GM18858 (cell line): ENCODE measurements around the gene CUZD1.
"Not testable (repeated sequence)": the region's sequence is repeated elsewhere in the genome, so short reads cannot be mapped to it uniquely, and the experiment has no call there.

Experiments
- ATAC-seq: cut with Tn5 transposase; IDR thresholded peaks from one replicate; pipeline ENCODE4 v1.9.1; 2021; ENCODE audit not compliant: unreplicated experiment

The CUZD1 gene

GRCh38 chr10:122845783-122846332 is at the start of gene CUZD1:
Gene CUZD1 (minus strand): TSS chr10:122845857. CDS start chr10:122845843, 14 bp downstream.
- ATAC-seq = no peak

GRCh38 chr10:122894261-122894944 is 48.7 kb upstream of the CUZD1 start:
- no peak for ATAC-seq

GRCh38 chr10:122884166-122884565 is 38.5 kb upstream of the CUZD1 start:
- no peak for ATAC-seq

GRCh38 chr10:122882766-122883165 is 37.1 kb upstream of the CUZD1 start:
- ATAC-seq = no peak

GRCh38 chr10:122879339-122880273 is 33.9 kb upstream of the CUZD1 start, which contains the start of gene FAM24B:
Gene FAM24B (minus strand): TSS chr10:122879581. CDS start chr10:122850515, 29,066 bp downstream.
- ATAC-seq = peak; percentile 52

- ATAC-seq = no peak
Measured at GRCh38 chr10:122878799-122879338, 33.2 kb upstream of the CUZD1 start.

GRCh38 chr10:122877264-122877663 is 31.6 kb upstream of the CUZD1 start:
- no peak for ATAC-seq

GRCh38 chr10:122876467-122876855 is 30.8 kb upstream of the CUZD1 start:
- no peak for ATAC-seq

GRCh38 chr10:122875843-122876466 is 30.3 kb upstream of the CUZD1 start:
- no peak for ATAC-seq

GRCh38 chr10:122871947-122872346 is 26.3 kb upstream of the CUZD1 start:
- ATAC-seq = not testable (repeated sequence)

GRCh38 chr10:122868768-122869167 is 23.1 kb upstream of the CUZD1 start:
- ATAC-seq = not testable (repeated sequence)

GRCh38 chr10:122866757-122867482 is 21.3 kb upstream of the CUZD1 start:
- not testable (repeated sequence) for ATAC-seq

- ATAC-seq = no peak
Measured at GRCh38 chr10:122864901-122865300, 19.2 kb upstream of the CUZD1 start.

GRCh38 chr10:122864194-122864592 is 18.5 kb upstream of the CUZD1 start:
- no peak for ATAC-seq

GRCh38 chr10:122863216-122864193 is 17.8 kb upstream of the CUZD1 start:
- ATAC-seq = no peak

GRCh38 chr10:122861711-122862161 is 16.1 kb upstream of the CUZD1 start:
- ATAC-seq = no peak

GRCh38 chr10:122859527-122859926 is 13.9 kb upstream of the CUZD1 start:
- no peak for ATAC-seq

- not testable (repeated sequence) for ATAC-seq
Measured at GRCh38 chr10:122858042-122858441, 12.4 kb upstream of the CUZD1 start.

GRCh38 chr10:122856902-122857301 is 11.2 kb upstream of the CUZD1 start:
- no peak for ATAC-seq
